ENCODE data around the gene RAD51B.
A peak's percentile ranks its signal among the peaks of the same experiment; 100 is the strongest.

Gene RAD51B

GRCh38 chr14:68459480-68460136 is 640.0 kb downstream of the RAD51B start:
- DNase-seq: no peak

DNA sequence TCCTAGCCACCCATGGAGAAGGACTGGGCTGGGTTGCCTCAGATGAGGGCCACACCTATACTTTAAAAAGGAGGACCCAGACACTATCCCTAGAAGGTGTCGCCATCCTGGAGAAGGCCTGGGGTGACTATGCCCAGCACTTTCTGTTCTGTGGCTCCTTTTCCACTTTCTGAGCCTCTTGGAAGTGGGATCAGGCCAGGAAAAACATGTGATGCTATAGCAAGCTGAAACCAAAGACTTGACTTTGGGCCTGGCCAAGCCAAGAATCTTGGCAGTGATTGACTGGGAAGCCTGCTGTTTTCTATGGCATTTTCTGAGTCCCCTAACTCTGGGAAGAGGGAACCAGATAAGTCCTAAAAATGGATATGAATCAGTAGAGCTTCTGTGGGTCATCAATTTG is 641.0 kb downstream of the RAD51B start:
- no peak for DNase-seq

DNA sequence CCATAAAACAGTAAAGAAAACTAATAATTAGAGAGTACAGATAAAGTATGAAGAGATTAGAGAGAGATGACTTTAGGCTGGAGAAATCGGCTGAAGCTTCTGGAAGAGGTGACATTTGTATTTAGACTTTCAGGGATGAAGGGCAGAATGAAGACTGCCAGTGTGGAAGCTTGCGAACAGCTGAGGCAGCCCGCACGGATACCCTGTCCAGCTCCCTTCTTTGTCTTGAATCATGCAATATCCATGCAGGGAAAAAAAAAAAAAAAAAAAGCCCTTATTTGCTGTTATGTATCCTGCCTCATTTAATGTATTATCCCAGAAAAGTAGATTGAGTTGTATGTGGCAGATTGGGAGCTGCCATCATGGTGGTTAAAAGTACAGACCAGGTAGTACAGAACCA is 641.5 kb downstream of the RAD51B start:
- no peak for DNase-seq

- peak; percentile 46 for DNase-seq
Observed at GRCh38 chr14:68462683-68463082, 643.1 kb downstream of the RAD51B start.

- DNase-seq: no peak
Observed at GRCh38 chr14:68463299-68463698, 643.7 kb downstream of the RAD51B start.

GRCh38 chr14:68463705-68464374 is 644.3 kb downstream of the RAD51B start:
- no peak for DNase-seq

- DNase-seq: peak; percentile 81
Observed at GRCh38 chr14:68464711-68465110, 645.1 kb downstream of the RAD51B start.

GRCh38 chr14:68466491-68466977 is 647.0 kb downstream of the RAD51B start:
- peak; percentile 91 for DNase-seq

DNA sequence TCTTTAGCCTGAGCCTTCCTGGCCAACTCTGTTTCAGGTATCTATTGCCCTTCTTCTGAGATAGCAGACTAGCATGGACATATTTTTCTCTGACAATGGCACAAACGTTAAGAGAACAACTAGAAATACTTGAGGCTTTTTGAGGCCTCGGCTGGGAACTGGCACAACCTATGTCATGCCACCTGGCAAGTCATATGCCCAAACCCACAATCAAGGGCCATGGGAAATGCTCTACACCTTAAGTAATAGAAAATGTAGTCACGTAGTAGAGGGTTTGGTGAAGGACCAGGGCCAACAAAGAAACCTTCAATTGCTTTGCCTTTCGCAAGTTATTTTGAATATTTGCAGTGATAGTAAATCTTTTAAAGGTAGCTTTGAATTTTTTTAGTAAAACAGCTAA is 647.8 kb downstream of the RAD51B start:
- no peak for DNase-seq

DNA sequence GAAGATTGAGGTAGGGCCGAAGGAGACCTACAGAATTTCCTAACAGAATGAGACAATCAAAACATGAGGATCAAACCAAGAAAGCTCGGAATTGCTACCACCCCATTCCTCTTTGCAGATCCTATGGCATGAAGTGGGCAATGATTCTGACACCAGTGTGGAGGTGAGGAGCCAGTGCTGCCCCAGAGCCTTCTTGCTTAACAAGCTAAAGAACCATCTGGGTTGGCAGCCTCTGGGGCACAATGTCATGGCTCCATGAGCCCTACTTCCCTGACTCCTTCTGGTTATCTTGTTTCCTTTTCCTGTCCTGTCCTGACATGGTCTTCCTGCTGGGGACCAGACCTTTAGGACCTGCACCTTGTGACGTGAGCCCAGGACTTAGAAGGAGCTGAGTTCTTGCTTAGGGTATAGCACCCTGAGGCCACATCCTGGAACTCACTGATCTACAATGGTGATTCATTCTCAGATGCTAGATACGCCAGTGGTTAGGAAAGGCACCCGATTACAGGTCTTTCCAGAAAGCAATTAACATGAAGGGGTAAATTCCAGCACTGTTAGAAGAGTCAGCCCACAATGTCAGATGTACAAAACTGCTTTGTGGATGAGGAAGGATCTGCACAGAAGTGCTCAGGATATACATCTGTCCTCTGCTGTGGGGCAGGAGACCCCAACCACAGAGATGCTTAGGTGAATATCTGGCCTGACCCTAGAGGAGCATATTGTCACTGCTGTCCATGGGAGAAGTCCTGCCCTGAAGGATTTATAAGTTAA is 649.0 kb downstream of the RAD51B start:
- peak; percentile 60 for DNase-seq

DNA sequence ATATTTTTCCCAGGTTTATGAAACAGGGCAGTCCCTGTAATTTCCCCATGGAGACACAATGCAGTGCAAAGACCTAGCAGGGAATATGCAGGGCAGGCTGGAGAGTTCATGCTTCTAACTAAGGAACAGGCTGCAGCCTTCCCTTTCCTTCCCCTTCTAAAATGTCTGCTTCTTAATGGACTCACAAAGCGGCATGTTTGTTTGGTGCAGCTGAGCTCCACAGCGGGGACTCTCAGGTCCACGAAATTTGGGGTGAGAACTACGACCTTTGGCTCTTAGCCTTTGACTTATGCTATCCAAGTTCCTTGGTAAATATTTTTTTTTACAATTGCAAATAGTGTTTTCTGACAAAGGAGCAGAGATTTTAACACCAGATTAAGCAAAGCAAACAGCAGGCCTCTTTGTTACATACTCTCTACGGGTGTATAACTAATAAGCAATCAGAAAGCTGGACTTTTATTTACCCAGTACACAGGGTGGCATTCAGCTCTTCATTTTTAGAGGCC is 649.7 kb downstream of the RAD51B start:
- no peak for DNase-seq

GRCh38 chr14:68470361-68470760 is 650.8 kb downstream of the RAD51B start:
- DNase-seq: no peak

DNA sequence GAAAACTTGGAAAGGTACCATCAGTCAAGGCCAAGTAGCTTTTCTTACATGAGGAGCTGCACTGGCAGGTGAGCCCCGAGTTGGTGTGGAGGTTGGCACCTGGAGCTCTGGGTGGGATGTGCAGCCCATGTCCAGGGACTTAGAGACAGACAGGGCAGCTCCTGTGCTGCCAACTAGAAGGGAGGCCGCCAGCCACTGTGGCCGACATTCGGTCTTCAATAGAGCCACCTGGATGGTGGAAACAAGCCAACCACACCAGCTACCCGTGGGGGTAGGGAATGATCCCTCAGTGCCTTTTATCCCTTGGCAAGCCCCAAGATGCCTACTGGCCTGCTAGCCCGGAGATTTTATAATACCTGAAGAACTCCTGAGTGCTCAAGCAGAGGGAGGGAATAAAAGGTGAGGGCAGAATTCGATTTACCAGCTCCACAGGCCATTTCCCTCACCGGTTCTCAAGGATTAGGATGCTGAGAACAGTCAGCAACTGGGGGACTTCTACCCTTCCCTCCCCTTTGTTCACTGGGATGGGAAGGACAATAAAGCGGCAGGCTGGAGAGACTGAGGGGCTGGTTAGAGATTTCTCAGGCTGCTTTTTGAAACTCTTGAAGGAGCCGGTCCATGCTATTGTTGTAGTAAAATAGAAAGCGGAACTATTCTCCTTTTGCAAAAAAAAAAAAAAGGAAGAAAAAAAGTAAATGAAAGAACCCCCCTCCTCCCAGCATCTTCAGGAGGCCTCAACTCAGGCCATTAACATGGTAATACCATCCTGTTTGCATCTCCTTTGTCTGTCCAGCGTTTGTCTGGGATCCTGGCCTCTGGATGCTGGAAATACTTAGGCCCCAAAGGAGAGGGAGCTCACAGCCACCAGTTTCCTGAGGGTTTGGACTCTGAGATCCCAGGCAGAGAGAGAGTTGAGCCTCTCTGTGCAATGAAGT is 651.7 kb downstream of the RAD51B start:
- no peak for DNase-seq

DNA sequence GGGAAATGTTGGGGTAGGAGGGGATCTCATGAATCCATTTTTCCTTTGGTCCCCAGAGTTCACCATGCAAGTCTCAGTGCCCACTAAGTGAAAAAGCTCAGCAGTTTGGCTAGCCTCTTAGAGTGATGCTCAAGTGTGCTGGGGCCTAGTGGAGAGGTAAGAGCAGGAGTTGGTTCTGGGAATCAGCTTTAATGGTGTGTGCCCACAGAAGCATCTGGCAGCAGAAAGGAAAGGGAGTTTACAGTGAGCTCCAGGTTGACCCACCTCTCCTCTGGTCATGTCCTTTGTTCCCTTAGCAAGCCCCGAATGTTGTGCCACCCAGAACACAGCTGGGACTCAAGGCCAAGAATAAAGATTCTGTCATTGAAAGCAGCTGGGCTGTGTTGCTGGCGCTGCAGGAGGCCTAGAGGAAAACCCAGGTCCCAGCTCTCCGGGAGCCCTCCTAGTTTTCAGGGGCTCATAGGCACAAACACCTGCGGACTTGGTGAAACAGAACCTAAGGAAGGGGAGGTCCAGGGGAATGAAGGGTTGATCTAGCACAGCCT is 652.5 kb downstream of the RAD51B start:
- DNase-seq: no peak

- DNase-seq: no peak
Observed at GRCh38 chr14:68473069-68473468, 653.5 kb downstream of the RAD51B start.

- DNase-seq: peak; percentile 31
Observed at GRCh38 chr14:68473794-68474193, 654.2 kb downstream of the RAD51B start.

- DNase-seq: no peak
Observed at GRCh38 chr14:68474741-68475140, 655.2 kb downstream of the RAD51B start.

GRCh38 chr14:68475802-68476201 is 656.2 kb downstream of the RAD51B start:
- DNase-seq: no peak

- DNase-seq: peak; percentile 98
Observed at GRCh38 chr14:68476212-68477109, 656.9 kb downstream of the RAD51B start.

DNA sequence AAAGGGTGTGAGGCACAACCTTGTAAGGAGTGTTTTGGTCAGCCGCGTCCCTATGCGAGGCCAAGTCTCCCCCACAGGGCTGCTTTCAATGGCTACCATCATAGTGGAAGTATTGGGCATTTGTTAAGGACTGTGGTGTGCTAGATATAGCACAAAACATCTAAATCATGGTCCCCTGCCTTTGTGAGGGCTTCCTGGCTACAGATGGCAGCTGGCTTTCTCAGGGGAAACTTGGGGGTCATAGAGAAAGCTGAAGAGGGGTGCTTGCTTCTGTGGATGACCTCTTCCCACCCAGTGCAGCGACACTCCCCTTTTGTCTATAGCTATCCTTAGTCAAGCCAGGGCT is 657.5 kb downstream of the RAD51B start:
- no peak for DNase-seq

DNA sequence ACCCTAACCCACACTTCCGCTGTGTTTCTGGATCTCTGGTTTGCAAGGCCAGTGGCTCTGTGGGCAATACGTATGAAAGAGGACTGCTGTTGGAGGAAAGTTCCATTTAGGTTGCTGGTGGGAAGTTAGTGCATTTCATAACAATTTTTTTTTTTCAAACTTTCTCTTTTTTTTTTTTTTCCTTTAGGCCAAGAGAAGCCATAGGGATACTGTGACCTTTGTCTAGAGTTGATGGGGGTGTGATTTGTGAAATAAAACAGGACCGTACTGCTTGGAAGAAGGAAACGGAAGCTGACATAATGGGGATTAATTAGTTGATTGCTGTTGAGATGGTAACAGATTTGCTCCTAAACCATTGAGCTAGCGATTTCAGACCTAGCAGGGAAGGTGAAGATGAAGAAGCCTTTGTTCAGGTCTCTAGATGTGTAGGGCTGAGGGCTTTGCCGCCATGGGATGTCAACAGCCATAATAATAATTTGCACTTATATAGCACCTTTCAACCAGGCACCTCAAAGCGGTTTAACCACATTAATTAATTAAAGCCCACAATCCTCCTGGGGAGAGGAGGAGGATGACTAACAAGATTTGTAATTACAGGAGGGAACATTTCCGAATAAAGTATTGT is 658.0 kb downstream of the RAD51B start:
- DNase-seq: no peak

Measured in HCEC 1CT (cell line).